ENCODE data around the gene CDC40. TPM values are rescaled to one million over a fixed set of nuclear protein-coding genes. Genes with fewer than 3 reads are reported as not detected.

Gene CDC40
- total and polyA plus RNA-seq, 10 of the 15 experiments (the other 5 are each of a cell fraction or from before 2014, with no cell fraction given), result 20.1 to 35.5 (median 26.1) TPM

GRCh38 chr6:110269623-110270022 is 89.4 kb downstream of the CDC40 start:
- intact Hi-C loops (cut with micrococcal nuclease; ENCODE audit: unreplicated experiment) (no loop called here), in situ Hi-C loops (cut with MboI) (no loop called here)
- POLR2A ChIA-PET, result no interaction called here
- DNase-seq (ENCODE audit: low read depth, low spot score) (no peak), ATAC-seq (no peak), FAIRE-seq (no peak)
- RAD21 ChIA-PET (ENCODE audit: unreplicated experiment), result no interaction called here
- Histone ChIP-seq H2AFZ (ENCODE audit: control insufficient read depth, low read depth, low read length) (no peak overlapping the region), H3K79me2 (ENCODE audit: control insufficient read depth, insufficient read depth, low read length) (no peaks in the 10 kb centered on the region), H3K4me3 (no peak overlapping the region), H3K27ac (ENCODE audit: control insufficient read depth, insufficient read depth) (no peak overlapping the region), H3K4me2 (ENCODE audit: control insufficient read depth, insufficient read depth) (no peak overlapping the region), H3K4me1 (ENCODE audit: control insufficient read depth, insufficient read depth, low read length) (no peaks in the 10 kb centered on the region), H3K27me3 (replicated peaks in 1 of 2; ENCODE audit: control insufficient read depth in 2 of 2, insufficient read depth in 2 of 2, low read length in 1 of 2) (no peaks in the 10 kb centered on the region), H4K20me1 (ENCODE audit: control insufficient read depth, insufficient read depth) (no peaks in the 10 kb centered on the region), H3K36me3 (ENCODE audit: control insufficient read depth in 2 of 2, insufficient read depth in 2 of 2, low read length in 1 of 2) (no peaks in the 10 kb centered on the region), H3K9me3 (replicated peaks; ENCODE audit: control insufficient read depth, insufficient read depth, low read length) (no peaks in the 10 kb centered on the region), H3K9ac (ENCODE audit: control insufficient read depth, insufficient read depth, low read length) (no peak overlapping the region)
- SMC1A ChIA-PET (ENCODE audit: uncharacterized antibody, unreplicated experiment), result no interaction called here
- BruUV-seq (replicated peaks), result no TSS peak
- CTCF ChIA-PET, result no interaction called here
- WGBS (ENCODE audit: insufficient coverage, insufficient replicate concordance, low lambda C conversion rate, missing lambda C conversion rate), result 41% methylated on average over 2 of the region's 2 CpGs
- TF ChIP-seq ASH2L (IDR thresholded peaks at IDR 0.05; ENCODE audit: borderline replicate concordance, low read depth) (no peak), SIN3A (IDR thresholded peaks at IDR 0.05; ENCODE audit: low read depth, low read length) (no peak)

- SMC1A ChIA-PET (ENCODE audit: uncharacterized antibody, unreplicated experiment), result no interaction called here
- Histone ChIP-seq H3K27ac (ENCODE audit: control insufficient read depth, insufficient read depth) (no peak overlapping the region), H3K36me3 (ENCODE audit: control insufficient read depth in 2 of 2, insufficient read depth in 2 of 2, low read length in 1 of 2) (no peaks in the 10 kb centered on the region), H3K4me3 (no peak overlapping the region), H3K9ac (ENCODE audit: control insufficient read depth, insufficient read depth, low read length) (no peak overlapping the region), H2AFZ (ENCODE audit: control insufficient read depth, low read depth, low read length) (no peak overlapping the region), H3K79me2 (ENCODE audit: control insufficient read depth, insufficient read depth, low read length) (no peaks in the 10 kb centered on the region), H4K20me1 (ENCODE audit: control insufficient read depth, insufficient read depth) (no peaks in the 10 kb centered on the region), H3K27me3 (replicated peaks in 1 of 2; ENCODE audit: control insufficient read depth in 2 of 2, insufficient read depth in 2 of 2, low read length in 1 of 2) (no peaks in the 10 kb centered on the region), H3K4me1 (ENCODE audit: control insufficient read depth, insufficient read depth, low read length) (no peaks in the 10 kb centered on the region), H3K4me2 (ENCODE audit: control insufficient read depth, insufficient read depth) (no peak overlapping the region), H3K9me3 (replicated peaks; ENCODE audit: control insufficient read depth, insufficient read depth, low read length) (no peaks in the 10 kb centered on the region)
- RAD21 ChIA-PET (ENCODE audit: unreplicated experiment), result no interaction called here
- no peak for DNase-seq (ENCODE audit: low read depth, low spot score)
- in situ Hi-C loops (cut with MboI), result no loop called here
- no peak for FAIRE-seq
- ATAC-seq, result no peak
- CTCF ChIA-PET, result no interaction called here
- 35% methylated on average over 4 of the region's 4 CpGs for WGBS (ENCODE audit: insufficient coverage, insufficient replicate concordance, low lambda C conversion rate, missing lambda C conversion rate)
- POLR2A ChIA-PET, result no interaction called here
- intact Hi-C loops (cut with micrococcal nuclease; ENCODE audit: unreplicated experiment), result no loop called here
- BruUV-seq (replicated peaks), result no TSS peak
- TF ChIP-seq KLF5 (IDR thresholded peaks at IDR 0.05; ENCODE audit: partially characterized antibody) (no peak), WRNIP1 (IDR thresholded peaks at IDR 0.05; ENCODE audit: borderline replicate concordance, low read depth, low read length) (no peak), CREB1 (IDR thresholded peaks at IDR 0.05; ENCODE audit: low read depth) (no peak), HCFC1 (IDR thresholded peaks at IDR 0.05; ENCODE audit: low read length) (no peak), ESRRA (IDR thresholded peaks at IDR 0.05; ENCODE audit: low read length) (no peak), POLR2AphosphoS5 (IDR thresholded peaks at IDR 0.05; ENCODE audit: low read length) (no peak), ZZZ3 (IDR thresholded peaks at IDR 0.05; ENCODE audit: control insufficient read depth, insufficient read length, low read depth) (no peak), ASH2L (IDR thresholded peaks at IDR 0.05; ENCODE audit: borderline replicate concordance, low read depth) (no peak), SRF (IDR thresholded peaks at IDR 0.05; ENCODE audit: low read depth in 2 of 2, low read length in 2 of 2) (no peak), TCF12 (IDR thresholded peaks at IDR 0.05; ENCODE audit: low read depth, low read length) (no peak), JUNB (IDR thresholded peaks at IDR 0.05) (no peak), MYB (IDR thresholded peaks at IDR 0.05; ENCODE audit: borderline replicate concordance, low read depth, low read length) (no peak), TARDBP (IDR thresholded peaks at IDR 0.05; ENCODE audit: borderline replicate concordance) (no peak), NR2F1 (conservative IDR thresholded peaks at IDR 0.05) (no peak), IRF3 (IDR thresholded peaks at IDR 0.05) (no peak), SP1 (IDR thresholded peaks at IDR 0.05; ENCODE audit: low read depth, low read length) (no peak), YY1 (IDR thresholded peaks at IDR 0.05; ENCODE audit: low read depth, low read length) (no peak), ATF2 (IDR thresholded peaks at IDR 0.05; ENCODE audit: low read length) (no peak)
Measured at GRCh38 chr6:110270165-110270564, 89.9 kb downstream of the CDC40 start.
